DOHH2 (cell line): ENCODE measurements around the gene HS6ST1.

ENCODE experiments used
- EZH2phosphoT487 ChIP-seq: fragments of 200-600 bp; sonication (generic); IDR thresholded peaks from 2 replicates; pipeline ENCODE4 v1.6.1; 2017; ENCODE audit warnings: borderline replicate concordance, mild to moderate bottlenecking, antibody characterized with exemption, low read length, moderate library complexity, mixed read lengths
- TF ChIP-seq, protein P1 (sequence below): fragments of 200-600 bp; sonication (generic); IDR thresholded peaks from one replicate; pipeline ENCODE4 v1.5.1; 2014; ENCODE audit warnings: antibody characterized with exemption, mild to moderate bottlenecking, low read depth, low read length; ENCODE audit not compliant: poor library complexity, severe bottlenecking

DNA sequence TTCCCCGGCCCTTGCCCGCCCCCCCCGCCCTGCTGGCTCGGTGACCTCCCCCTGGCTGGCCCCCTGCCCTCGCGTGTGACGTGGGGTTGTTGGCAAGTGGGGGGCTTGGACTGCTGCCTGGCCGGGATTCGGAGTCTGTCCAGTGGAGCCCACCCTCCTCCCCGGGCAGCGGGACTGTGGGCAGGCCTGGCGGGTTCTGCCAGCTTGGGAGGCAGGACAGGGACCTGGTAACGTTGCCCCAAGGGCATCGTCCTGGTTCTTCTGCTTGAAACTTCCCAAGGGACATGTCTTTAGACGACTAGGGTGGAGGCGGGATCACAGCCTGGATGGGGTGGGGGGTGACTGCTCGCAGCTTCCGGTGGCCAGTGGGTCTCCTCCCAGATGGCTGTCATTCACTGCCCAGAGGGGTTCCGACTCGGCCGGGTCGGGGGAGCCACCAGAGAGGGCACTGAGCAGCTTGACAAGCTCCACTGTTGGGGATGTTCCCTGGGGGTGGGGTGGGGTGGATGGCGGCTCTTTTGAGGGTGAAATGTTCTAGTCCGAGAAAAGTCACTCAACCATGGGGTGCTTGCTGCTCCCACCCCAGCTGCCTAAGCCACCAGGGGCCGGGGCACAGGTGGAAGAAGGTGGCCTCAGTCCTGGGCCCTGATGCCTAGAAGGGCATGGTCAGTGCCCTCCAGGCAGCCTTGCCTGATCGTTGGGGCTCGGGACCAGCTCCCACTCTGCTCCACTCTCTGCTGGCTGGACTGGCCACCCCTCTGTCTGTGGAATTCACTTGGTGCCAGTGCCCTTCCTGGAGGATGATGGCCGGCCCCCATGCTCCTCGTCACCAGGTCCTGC is 4.3 kb upstream of the HS6ST1 start:
- TF ChIP-seq, protein P1, sequence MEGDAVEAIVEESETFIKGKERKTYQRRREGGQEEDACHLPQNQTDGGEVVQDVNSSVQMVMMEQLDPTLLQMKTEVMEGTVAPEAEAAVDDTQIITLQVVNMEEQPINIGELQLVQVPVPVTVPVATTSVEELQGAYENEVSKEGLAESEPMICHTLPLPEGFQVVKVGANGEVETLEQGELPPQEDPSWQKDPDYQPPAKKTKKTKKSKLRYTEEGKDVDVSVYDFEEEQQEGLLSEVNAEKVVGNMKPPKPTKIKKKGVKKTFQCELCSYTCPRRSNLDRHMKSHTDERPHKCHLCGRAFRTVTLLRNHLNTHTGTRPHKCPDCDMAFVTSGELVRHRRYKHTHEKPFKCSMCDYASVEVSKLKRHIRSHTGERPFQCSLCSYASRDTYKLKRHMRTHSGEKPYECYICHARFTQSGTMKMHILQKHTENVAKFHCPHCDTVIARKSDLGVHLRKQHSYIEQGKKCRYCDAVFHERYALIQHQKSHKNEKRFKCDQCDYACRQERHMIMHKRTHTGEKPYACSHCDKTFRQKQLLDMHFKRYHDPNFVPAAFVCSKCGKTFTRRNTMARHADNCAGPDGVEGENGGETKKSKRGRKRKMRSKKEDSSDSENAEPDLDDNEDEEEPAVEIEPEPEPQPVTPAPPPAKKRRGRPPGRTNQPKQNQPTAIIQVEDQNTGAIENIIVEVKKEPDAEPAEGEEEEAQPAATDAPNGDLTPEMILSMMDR, result no peak
- no peak for TF ChIP-seq EZH2phosphoT487
